Activated CD8-positive, alpha-beta memory T cell treated with anti-CD3 and anti-CD28 coated beads for 1 hour (primary cell): ENCODE measurements around the gene CGB5.
A peak's percentile ranks its signal among the peaks of the same experiment; 100 is the strongest.

Experiments used
- DNase-seq, 2 donors: peaks; one replicate each; pipeline ENCODE4 v3.0.0-alpha.2; 2020; ENCODE audit warnings: low read depth in 1 of 2; ENCODE audit errors: extremely low read depth in 1 of 2

CGB5 gene

DNA sequence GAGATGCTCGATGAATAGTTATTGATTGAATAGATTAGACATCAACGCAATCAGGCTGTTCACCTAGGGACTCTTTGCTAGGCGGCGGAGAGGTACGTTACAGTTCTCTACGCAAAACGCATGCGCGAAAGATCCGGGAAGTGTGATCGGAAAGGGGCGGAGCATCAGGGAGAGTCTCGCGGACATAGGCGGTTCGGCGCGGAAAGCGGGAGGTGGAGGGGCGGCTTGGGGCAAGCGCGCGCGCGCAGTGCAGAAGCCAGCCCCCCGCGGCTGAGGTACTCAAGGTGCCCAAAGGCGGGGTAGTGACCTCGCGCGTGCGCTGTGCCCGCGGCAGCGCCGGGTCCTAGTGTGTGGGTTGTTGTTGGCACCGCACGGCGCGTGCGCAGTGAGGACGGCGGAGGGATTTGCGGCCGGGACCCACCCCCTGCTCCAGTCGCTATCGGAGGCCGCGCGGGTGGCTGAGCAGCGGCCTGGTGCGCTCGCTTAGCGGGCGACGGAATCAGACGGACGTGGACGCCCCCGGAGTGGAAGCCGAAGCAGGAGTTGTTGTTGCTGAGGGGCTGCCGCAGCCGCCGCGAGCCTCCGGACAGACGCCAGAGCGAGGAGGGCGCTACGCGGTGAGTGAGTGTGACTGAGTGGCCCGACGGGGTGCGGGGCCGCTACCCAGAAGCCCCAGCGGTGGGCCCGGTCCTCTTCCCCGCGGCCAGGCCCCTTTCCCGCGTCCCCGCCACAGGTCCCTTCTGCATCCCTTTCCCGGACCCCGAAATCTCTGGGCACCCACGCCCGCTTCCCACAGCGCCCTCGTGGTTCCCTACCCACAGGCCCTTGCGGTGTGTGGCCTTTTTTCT lies 41.6 kb downstream of the CGB5 start, which contains the start of gene SNRNP70:
Gene SNRNP70 (plus strand): TSS at position 432 of the 848 bp plus-strand sequence. CDS start 964 bp downstream, outside the sequence.
- DNase-seq, result peak; percentile 95 to 99

DNA sequence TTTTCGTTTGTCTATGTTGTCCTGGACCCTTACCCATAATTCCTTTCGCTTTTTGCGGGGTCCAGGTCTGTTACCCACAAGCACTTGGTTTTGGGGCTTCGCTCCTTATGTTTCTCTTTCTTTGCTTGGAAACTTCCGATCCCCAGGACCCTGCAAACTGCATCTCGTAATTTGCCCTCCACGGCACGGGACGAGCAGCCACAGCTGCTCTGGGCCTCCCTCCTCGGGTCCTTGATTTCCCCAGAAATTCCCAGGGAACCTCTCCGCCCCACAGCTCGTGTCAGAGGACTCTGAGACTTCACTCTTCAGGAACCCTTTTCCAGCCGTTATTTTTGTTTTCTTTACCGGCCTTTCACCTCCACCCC lies 42.2 kb downstream of the CGB5 start:
- no peak for DNase-seq

DNA sequence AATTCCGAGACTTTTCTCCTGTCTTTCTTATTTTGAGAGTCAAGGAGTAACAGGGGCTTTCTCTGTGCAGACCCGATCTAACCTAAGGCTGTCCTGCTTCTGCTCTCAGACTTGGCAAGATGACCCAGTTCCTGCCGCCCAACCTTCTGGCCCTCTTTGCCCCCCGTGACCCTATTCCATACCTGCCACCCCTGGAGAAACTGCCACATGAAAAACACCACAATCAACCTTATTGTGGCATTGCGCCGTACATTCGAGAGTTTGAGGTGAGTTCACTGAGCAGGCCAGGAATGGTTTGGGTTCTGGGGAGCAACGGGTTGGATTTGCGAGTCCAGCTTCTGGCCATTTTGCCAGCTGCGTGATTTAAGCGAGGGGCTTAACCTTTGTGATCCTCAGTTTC lies 42.6 kb downstream of the CGB5 start:
- DNase-seq, result no peak

DNA sequence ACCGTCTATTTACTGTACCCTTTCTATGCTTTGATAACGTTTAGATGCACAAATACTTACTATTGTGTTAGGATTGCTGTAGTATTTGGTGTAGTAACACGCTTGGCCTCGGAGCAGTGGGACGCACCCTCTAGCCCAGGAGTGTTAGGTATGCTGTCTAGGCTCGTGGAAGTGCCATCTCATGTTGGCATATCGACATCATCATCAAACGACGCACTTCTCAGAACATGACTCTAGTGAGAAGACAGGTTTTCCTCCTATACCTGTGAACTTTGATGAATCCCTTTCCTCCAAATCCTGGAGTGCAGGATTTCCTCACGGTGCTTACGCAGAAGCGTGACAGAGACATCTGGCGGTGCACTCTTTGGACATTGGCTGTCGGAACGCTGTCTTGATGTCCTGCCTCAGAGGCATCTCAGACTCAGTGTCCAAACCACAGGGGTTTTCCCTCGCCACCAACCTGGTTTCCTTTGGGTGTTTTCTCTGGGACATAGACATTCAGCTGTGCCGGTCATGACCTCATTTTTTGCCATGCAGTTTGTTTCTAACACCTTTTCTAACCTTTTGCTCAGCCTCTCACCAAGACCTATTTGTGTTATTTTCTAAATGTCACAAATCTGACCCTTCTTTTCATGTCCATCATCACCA lies 47.9 kb downstream of the CGB5 start:
- DNase-seq, result no peak

DNA sequence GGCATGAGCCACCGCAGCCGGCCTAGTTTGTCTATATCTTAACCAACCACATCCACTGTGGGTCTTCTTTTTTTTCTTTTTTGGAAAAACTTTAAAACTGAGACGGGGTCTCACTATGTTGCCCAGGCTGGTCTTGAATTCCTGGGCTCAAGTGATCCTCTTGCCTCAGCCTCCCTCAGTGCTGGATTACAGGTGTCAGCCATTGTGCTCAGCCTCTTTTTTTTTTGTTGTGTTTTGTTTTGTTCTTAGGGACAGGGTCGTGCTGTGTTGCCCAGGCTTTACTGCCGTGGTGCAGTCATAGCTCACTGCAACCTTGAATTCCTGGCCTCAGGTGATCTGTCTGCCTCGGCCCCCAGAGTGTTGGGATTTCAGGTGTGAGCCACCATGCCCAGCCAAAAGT lies 49.0 kb downstream of the CGB5 start:
- no peak for DNase-seq
